HepG2 (cell line): ENCODE measurements around the gene ANKRD22.

Source experiments
- ATAD3A ChIP-seq: sonication (generic); formaldehyde crosslinking; IDR thresholded peaks from 2 replicates; pipeline ENCODE4 v1.4.0; 2020; ENCODE audit warnings: missing genetic modification reagents
- ATF7 ChIP-seq, 2 experiments: fragments of 450-650 bp in 1 of 2; sonication (generic) in 1 of 2; formaldehyde crosslinking in 1 of 2; IDR thresholded peaks; 2 replicates each; pipeline versions ENCODE4 v1.4.0 to v1.6.1; 2016 to 2020; ENCODE audit warnings: antibody characterized with exemption in 1 of 2, mild to moderate bottlenecking in 1 of 2, missing genetic modification reagents in 1 of 2
- CTCF ChIP-seq: sonication (generic); formaldehyde crosslinking; IDR thresholded peaks from 2 replicates; pipeline ENCODE4 v1.5.0; 2020; ENCODE audit warnings: mild to moderate bottlenecking, missing genetic modification reagents, moderate library complexity
- EEA1 ChIP-seq: sonication (generic); formaldehyde crosslinking; IDR thresholded peaks from 2 replicates; pipeline ENCODE4 v1.5.1; 2020; ENCODE audit warnings: mild to moderate bottlenecking, missing genetic modification reagents, borderline replicate concordance
- EP300 ChIP-seq, 3 experiments: sonication (generic) in 1 of 3; formaldehyde crosslinking in 1 of 3; IDR thresholded peaks; 2 replicates each; pipeline versions ENCODE4 v1.5.1 to v1.6.1; 2011 to 2020; ENCODE audit warnings: low read depth in 2 of 3, low read length in 2 of 3, borderline replicate concordance in 1 of 3, improper control_type of control experiment in 1 of 3, mild to moderate bottlenecking in 1 of 3, missing genetic modification reagents in 1 of 3, moderate library complexity in 1 of 3
- GMEB1 ChIP-seq: sonication (generic); formaldehyde crosslinking; IDR thresholded peaks from 2 replicates; pipeline ENCODE4 v1.5.1; 2020; ENCODE audit warnings: missing genetic modification reagents, mild to moderate bottlenecking, borderline replicate concordance
- HDAC6 ChIP-seq: fragments of 200-600 bp; sonication (generic); IDR thresholded peaks from 2 replicates; pipeline ENCODE4 v1.7.0; 2017; ENCODE audit warnings: mild to moderate bottlenecking, antibody characterized with exemption, low read length, low read depth
- PTBP1 ChIP-seq: fragments of 200-400 bp; formaldehyde crosslinking; IDR thresholded peaks from 2 replicates; pipeline ENCODE4 v1.6.1; 2018; ENCODE audit warnings: low read length, low read depth; ENCODE audit not compliant: poor library complexity, severe bottlenecking
- SMARCC2 ChIP-seq: fragments of 450-650 bp; IDR thresholded peaks from 2 replicates; pipeline ENCODE4 v1.6.1; 2017; ENCODE audit warnings: antibody characterized with exemption, mild to moderate bottlenecking
- ZBTB43 ChIP-seq: sonication (generic); formaldehyde crosslinking; conservative IDR thresholded peaks from 2 replicates; pipeline ENCODE4 v1.4.0; 2020; ENCODE audit warnings: missing genetic modification reagents
- ZFX ChIP-seq: sonication (generic); formaldehyde crosslinking; IDR thresholded peaks from 2 replicates; pipeline ENCODE4 v1.4.0; 2020; ENCODE audit warnings: mild to moderate bottlenecking, low read depth, missing genetic modification reagents, moderate library complexity
- ZNF282 ChIP-seq: fragments of 450-650 bp; IDR thresholded peaks from 2 replicates; pipeline ENCODE4 v1.6.1; 2018; ENCODE audit not compliant: partially characterized antibody
- TF ChIP-seq, protein P1 (sequence below): sonication (generic); formaldehyde crosslinking; IDR thresholded peaks from 2 replicates; pipeline ENCODE4 v1.5.0; 2020; ENCODE audit warnings: missing genetic modification reagents
- TF ChIP-seq, protein P2 (sequence below): sonication (generic); formaldehyde crosslinking; IDR thresholded peaks from 2 replicates; pipeline ENCODE4 v1.8.0; 2022; ENCODE audit warnings: missing genetic modification reagents, low read depth, mild to moderate bottlenecking, borderline replicate concordance

DNA sequence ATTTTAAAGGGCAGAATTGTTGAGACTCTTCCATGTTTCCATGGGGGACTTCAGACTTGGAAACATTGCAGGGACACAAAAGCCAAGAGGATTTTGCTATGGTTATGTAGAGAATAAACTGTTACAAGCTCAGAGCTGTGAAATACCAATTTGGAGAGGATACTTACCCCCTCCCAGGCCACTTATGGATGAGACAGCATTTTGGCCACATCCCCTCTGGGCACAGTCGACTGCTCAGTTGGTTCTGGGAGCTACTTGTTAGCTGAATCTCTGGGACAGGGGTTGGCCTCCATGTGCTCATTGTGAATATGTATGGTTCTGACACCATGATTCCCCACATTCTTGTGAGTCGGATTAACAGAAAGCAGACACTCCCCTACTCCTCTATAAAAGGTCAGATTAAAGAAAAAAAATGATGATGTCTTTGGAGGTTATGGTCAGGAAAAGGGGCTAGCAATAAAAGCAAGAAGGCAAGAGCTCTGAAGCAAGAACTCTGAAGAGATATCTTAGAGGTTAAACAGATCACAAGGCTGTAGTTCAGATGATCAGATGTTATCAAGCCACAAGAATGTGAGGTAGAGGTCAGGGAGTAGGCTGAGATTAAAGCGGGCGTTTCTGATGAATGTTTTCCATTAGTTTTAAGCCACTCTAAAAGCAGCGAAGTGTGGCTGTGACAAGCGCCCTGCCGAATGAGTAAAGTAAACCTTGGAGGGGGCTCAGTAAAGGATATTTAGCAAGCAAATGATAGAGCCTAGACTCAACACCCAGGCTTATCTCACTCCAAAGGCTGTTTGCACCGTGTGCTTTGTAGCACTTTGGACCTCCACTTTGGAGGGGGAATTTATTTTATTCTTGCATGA is 45.6 kb upstream of the ANKRD22 start:
- no peak for TF ChIP-seq SMARCC2
- TF ChIP-seq PTBP1, result no peak
- no peak for TF ChIP-seq ATAD3A (CRISPR knock-in tag)
- no peak for TF ChIP-seq ZBTB43 (CRISPR knock-in tag)
- TF ChIP-seq GMEB1 (CRISPR knock-in tag), result no peak
- TF ChIP-seq, protein P1, sequence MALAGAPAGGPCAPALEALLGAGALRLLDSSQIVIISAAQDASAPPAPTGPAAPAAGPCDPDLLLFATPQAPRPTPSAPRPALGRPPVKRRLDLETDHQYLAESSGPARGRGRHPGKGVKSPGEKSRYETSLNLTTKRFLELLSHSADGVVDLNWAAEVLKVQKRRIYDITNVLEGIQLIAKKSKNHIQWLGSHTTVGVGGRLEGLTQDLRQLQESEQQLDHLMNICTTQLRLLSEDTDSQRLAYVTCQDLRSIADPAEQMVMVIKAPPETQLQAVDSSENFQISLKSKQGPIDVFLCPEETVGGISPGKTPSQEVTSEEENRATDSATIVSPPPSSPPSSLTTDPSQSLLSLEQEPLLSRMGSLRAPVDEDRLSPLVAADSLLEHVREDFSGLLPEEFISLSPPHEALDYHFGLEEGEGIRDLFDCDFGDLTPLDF (CRISPR knock-in tag), result no peak
- no peak for TF ChIP-seq ZNF282
- no peak for TF ChIP-seq HDAC6
- no peak for TF ChIP-seq ATF7 (IDR thresholded peaks at IDR 0.05)
- TF ChIP-seq ATF7 (CRISPR knock-in tag; IDR thresholded peaks at IDR 0.05), result no peak
- TF ChIP-seq EEA1, result no peak
- TF ChIP-seq, protein P2, sequence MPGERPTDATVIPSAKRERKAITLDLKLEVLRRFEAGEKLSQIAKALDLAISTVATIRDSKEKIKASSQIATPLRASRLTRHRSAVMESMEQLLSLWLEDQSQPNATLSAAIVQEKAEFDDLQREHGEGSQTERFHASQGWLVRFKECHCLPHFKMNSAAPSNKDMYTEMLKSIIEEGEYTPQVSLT (CRISPR knock-in tag), result no peak
- TF ChIP-seq EP300 (IDR thresholded peaks at IDR 0.05; ENCODE audit: low read depth in 2 of 2, low read length in 2 of 2), result no peak
- no peak for TF ChIP-seq EP300 (CRISPR knock-in tag; IDR thresholded peaks at IDR 0.05; ENCODE audit: borderline replicate concordance)
- TF ChIP-seq CTCF (CRISPR knock-in tag), result no peak
- TF ChIP-seq ZFX (CRISPR knock-in tag), result no peak
